SK-N-SH (cell line): Measurements from ENCODE around the gene PODXL2. TPM values are rescaled to one million over a fixed set of nuclear protein-coding genes. Genes with fewer than 3 reads are reported as not detected.

Experiments
- CTCF ChIA-PET: fragments of 300-600, 350-600 bp; formaldehyde crosslinking; extraction: SDS; loops from one replicate; lab custom pipeline; 2021; lab: Yijun Ruan, JAX
- POLR2A ChIA-PET: fragments of 350-600 bp; sonication (Branson Sonifier 250); formaldehyde crosslinking; extraction: SDS; loops from one replicate; lab custom pipeline; 2020; ENCODE audit warnings: antibody characterized with exemption, inconsistent platforms; lab: Yijun Ruan, JAX
- DNase-seq: peaks from one replicate; pipeline ENCODE4 v3.0.0; 2012
- H2AFZ ChIP-seq: fragments of 200-600 bp; sonication (generic); 2 replicates; pipeline ENCODE4 v1.8.1; 2016; ENCODE audit warnings: antibody characterized with exemption, mild to moderate bottlenecking, low read depth
- H3F3A ChIP-seq: fragments of 200-600 bp; sonication (generic); replicated peaks from 2 replicates; pipeline ENCODE3; 2016; ENCODE audit warnings: antibody characterized with exemption, mild to moderate bottlenecking; ENCODE audit not compliant: insufficient read depth
- H3K27ac ChIP-seq, 2 experiments: fragments of 200-500 bp in 1 of 2; fragments of 200-600 bp in 1 of 2; sonication (Bioruptor generic) in 1 of 2; sonication (generic), shearing (Covaris generic) in 1 of 2; 2 replicates each; pipeline versions ENCODE4 v1.5.1 to v1.6.1; 2014 to 2016; ENCODE audit warnings: low read depth in 2 of 2, inconsistent platforms in 1 of 2, low read length in 1 of 2, mild to moderate bottlenecking in 1 of 2, mixed read lengths in 1 of 2
- H3K27me3 ChIP-seq: fragments of 200-600 bp; sonication (generic), shearing (Covaris generic); 2 replicates; pipeline ENCODE4 v1.6.1; 2016; ENCODE audit warnings: mixed run types; ENCODE audit not compliant: insufficient read depth
- H3K36me3 ChIP-seq, 2 experiments: fragments of 200-500 bp in 1 of 2; fragments of 200-600 bp in 1 of 2; sonication (Bioruptor generic) in 1 of 2; sonication (generic) in 1 of 2; replicated peaks in 1 of 2; 2 replicates each; pipeline versions ENCODE3 to v1.5.1; 2014 to 2016; ENCODE audit warnings: low read length in 1 of 2, mild to moderate bottlenecking in 1 of 2; ENCODE audit not compliant: insufficient read depth in 2 of 2, control insufficient read depth in 1 of 2
- H3K4me1 ChIP-seq, 2 experiments: fragments of 200-500 bp in 1 of 2; fragments of 200-600 bp in 1 of 2; sonication (Bioruptor generic) in 1 of 2; sonication (generic), shearing (Covaris generic) in 1 of 2; 2 replicates each; pipeline versions ENCODE4 v1.5.1 to v1.6.1; 2014 to 2016; ENCODE audit warnings: low read depth in 1 of 2, low read length in 1 of 2, mixed run types in 1 of 2; ENCODE audit not compliant: insufficient read depth in 2 of 2, control insufficient read depth in 1 of 2
- H3K4me2 ChIP-seq: fragments of 200-600 bp; sonication (generic), shearing (Covaris generic); 2 replicates; pipeline ENCODE4 v1.6.1; 2017; ENCODE audit warnings: mixed run types
- H3K4me3 ChIP-seq, 2 experiments: fragments of 200-500 bp in 1 of 2; fragments of 200-600 bp in 1 of 2; sonication (Bioruptor generic) in 1 of 2; sonication (generic), shearing (Covaris generic) in 1 of 2; 2 replicates each; pipeline versions ENCODE4 v1.5.1 to v1.8.1; 2014 to 2016; ENCODE audit warnings: low read depth in 2 of 2, inconsistent platforms in 1 of 2, low read length in 1 of 2, mild to moderate bottlenecking in 1 of 2, mixed read lengths in 1 of 2, moderate library complexity in 1 of 2
- H3K79me2 ChIP-seq: fragments of 200-600 bp; sonication (generic); 2 replicates; pipeline ENCODE4 v1.8.1; 2017; ENCODE audit warnings: mild to moderate bottlenecking; ENCODE audit not compliant: insufficient read depth
- H3K9ac ChIP-seq: fragments of 200-600 bp; sonication (generic); 2 replicates; pipeline ENCODE4 v1.6.1; 2017; ENCODE audit warnings: mixed run types
- H3K9me2 ChIP-seq: fragments of 200-600 bp; sonication (generic); 2 replicates; pipeline ENCODE4 v1.6.1; 2017; ENCODE audit warnings: mixed run types
- H3K9me3 ChIP-seq: fragments of 200-600 bp; sonication (generic); 2 replicates; pipeline ENCODE4 v1.6.1; 2017; ENCODE audit warnings: mixed run types, mild to moderate bottlenecking, moderate library complexity
- H4K20me1 ChIP-seq: fragments of 200-600 bp; sonication (generic); 2 replicates; pipeline ENCODE4 v1.6.1; 2017; ENCODE audit warnings: mild to moderate bottlenecking, mixed run types; ENCODE audit not compliant: insufficient read depth
- CHD2 ChIP-seq: fragments of 150-350 bp; IDR thresholded peaks from 2 replicates; pipeline ENCODE4 v1.6.1; 2018; ENCODE audit warnings: low read length; ENCODE audit not compliant: partially characterized antibody
- CTCF ChIP-seq: fragments of 200-600 bp; sonication (generic); IDR thresholded peaks from 2 replicates; pipeline ENCODE4 v1.6.1; 2017; ENCODE audit warnings: antibody characterized with exemption, mild to moderate bottlenecking, moderate library complexity
- FOSL2 ChIP-seq: IDR thresholded peaks from 2 replicates; pipeline ENCODE4 v1.4.0; 2012; ENCODE audit warnings: low read depth, mild to moderate bottlenecking, moderate library complexity, borderline replicate concordance
- FOXJ3 ChIP-seq: sonication (generic); formaldehyde crosslinking; IDR thresholded peaks from 2 replicates; pipeline ENCODE4 v1.5.1; 2020; ENCODE audit warnings: mild to moderate bottlenecking, missing genetic modification reagents
- GABPA ChIP-seq: IDR thresholded peaks from 2 replicates; pipeline ENCODE4 v1.4.0; 2012; ENCODE audit warnings: low read depth, mild to moderate bottlenecking
- IRF3 ChIP-seq: fragments of 150-350 bp; IDR thresholded peaks from 2 replicates; pipeline ENCODE4 v1.6.1; 2016; ENCODE audit warnings: mild to moderate bottlenecking, low read depth, low read length
- MAX ChIP-seq: IDR thresholded peaks from 2 replicates; pipeline ENCODE4 v1.4.0; 2012; ENCODE audit warnings: low read depth
- NRF1 ChIP-seq: IDR thresholded peaks from 2 replicates; pipeline ENCODE4 v1.6.1; 2012; ENCODE audit warnings: low read depth, mild to moderate bottlenecking, low read length
- POLR2AphosphoS5 ChIP-seq: IDR thresholded peaks from 2 replicates; pipeline ENCODE4 v1.6.1; 2012; ENCODE audit warnings: low read depth, low read length
- RAD21 ChIP-seq: IDR thresholded peaks from 2 replicates; pipeline ENCODE4 v1.6.1; 2012; ENCODE audit warnings: mild to moderate bottlenecking, low read length
- SMC3 ChIP-seq: IDR thresholded peaks from 2 replicates; pipeline ENCODE4 v1.6.1; 2012; ENCODE audit warnings: low read depth, low read length, improper control_type of control experiment
- TCF12 ChIP-seq: IDR thresholded peaks from 2 replicates; pipeline ENCODE4 v1.4.0; 2012
- WGBS: methylation state at CpG from one replicate; pipeline ENCODE4 v1.1.6; 2017; ENCODE audit warnings: low lambda C conversion rate; 5-methylcytosine and 5-hydroxymethylcytosine counted together
- polyA plus RNA-seq, 3 experiments: library from polyadenylated mRNA; depleted of rRNA; stranded (reverse); fragments of >200 nt; gene quantifications; 2 replicates each; pipeline ENCODE4 v1.2.3, GENCODE V29; 2012
- TF ChIP-seq, protein P1 (sequence below): IDR thresholded peaks from 2 replicates; pipeline ENCODE4; 2012

PODXL2 gene
- polyA plus RNA-seq, 1 of the 3 experiments (the other 2 are of a cell fraction), result 27.5 TPM

DNA sequence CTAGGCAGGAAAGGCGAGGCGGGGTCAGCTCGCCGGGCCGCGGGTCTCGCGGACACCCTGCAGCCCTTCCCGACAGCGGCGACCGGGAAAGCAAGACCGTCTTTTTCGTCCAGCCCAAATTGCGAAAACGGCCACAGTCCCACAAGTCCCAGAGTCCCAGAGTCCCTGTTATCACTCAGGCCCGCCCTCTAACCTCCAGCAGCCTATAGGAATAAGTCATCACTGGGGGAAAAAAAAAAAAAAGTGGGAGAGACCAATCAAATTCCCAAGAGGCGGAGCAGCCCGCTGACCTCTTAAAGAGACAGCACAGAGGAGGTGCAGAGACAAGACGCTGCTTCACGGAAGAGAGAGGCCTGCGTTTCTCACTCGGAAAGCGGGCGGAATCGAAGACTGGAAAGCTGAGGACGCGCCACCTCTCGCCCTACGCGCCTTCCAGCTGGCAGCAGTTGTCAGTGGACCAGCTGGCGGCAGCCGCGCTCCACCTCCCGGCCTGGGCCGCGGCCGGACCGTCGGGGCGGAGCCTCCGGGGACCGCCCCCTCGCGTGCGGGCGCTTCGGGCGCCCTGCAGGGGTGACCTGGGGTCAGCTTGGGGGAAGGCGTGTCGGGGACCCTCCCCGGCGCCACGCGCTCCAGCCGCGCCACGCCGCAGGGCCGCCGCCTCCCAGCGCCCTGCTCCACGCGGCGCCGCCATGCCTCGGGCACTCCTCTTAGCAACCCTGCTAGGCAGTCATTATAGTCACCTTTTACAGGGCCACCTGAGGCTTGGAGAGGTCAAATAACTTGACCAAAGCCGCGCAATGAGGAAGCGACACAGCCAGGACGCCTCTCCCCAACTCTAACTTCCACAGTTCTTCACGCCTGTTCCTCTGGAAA, 38.2 kb upstream of the PODXL2 start, which contains the start of gene TPRA1 (continued):
- TF ChIP-seq IRF3 (peak; percentile 79), NRF1 (no peak), FOSL2 (no peak), CHD2 (no peak), CTCF (peak; percentile 34; the same call in 1 of the 2 replicates), GABPA (no peak), MAX (peak; percentile 63), POLR2AphosphoS5 (peak; percentile 69; the same call in 1 of the 2 replicates), SMC3 (peak; percentile 6; the same call in 1 of the 2 replicates), RAD21 (peak; percentile 60), FOXJ3 (CRISPR knock-in tag) (no peak)
- TF ChIP-seq, protein P1, sequence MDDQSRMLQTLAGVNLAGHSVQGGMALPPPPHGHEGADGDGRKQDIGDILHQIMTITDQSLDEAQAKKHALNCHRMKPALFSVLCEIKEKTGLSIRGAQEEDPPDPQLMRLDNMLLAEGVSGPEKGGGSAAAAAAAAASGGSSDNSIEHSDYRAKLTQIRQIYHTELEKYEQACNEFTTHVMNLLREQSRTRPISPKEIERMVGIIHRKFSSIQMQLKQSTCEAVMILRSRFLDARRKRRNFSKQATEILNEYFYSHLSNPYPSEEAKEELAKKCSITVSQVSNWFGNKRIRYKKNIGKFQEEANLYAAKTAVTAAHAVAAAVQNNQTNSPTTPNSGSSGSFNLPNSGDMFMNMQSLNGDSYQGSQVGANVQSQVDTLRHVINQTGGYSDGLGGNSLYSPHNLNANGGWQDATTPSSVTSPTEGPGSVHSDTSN, result no peak

DNA sequence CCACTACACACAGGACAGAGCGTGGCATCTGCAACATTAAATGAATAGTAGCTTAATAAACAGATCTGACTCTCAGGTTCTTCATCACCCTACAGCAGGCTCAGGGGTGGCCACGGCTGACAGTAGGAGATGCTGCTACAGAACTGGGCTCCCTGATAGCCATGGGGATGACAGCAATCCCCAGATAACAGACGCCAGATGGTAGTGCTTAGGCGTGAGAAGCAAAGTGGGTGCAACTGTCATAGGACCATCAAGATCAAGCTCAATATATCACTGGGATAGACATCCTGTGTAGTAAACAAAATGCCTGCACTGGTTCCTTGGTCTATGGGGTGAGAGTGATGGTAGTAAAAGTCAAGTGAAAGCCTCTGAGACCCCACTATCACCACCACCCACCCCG, 35.8 kb upstream of the PODXL2 start:
- no peaks in the 10 kb centered on the region for H3K36me3 ChIP-seq
- H3K9me2 ChIP-seq, result no peaks in the 10 kb centered on the region
- H3K9me3 ChIP-seq, result no peaks in the 10 kb centered on the region
- H3K4me3 ChIP-seq, result no peak overlapping the region
- peaks cover 16% of the 10 kb centered on the region for H3K79me2 ChIP-seq
- no peak overlapping the region for H3K27ac ChIP-seq
- H3K9ac ChIP-seq, result no peak overlapping the region
- H3F3A ChIP-seq, result peaks cover 9% of the 10 kb centered on the region
- peaks cover 13% of the 10 kb centered on the region for H4K20me1 ChIP-seq
- H3K27me3 ChIP-seq, result no peaks in the 10 kb centered on the region
- TF ChIP-seq TCF12, result no peak
- DNase-seq, result no peak
- 93% methylated on average over 5 of the region's 5 CpGs for WGBS
- no peak overlapping the region for H3K4me2 ChIP-seq
- ChIA-PET CTCF (interaction anchor here (1.5 kb wide), 1 partner anchor 18 kb away, joined by 7 read pairs; no protein-coding TSS in a partner anchor), POLR2A (no interaction called here)
- H3K4me1 ChIP-seq, result peaks cover 4 to 22% of the 10 kb centered on the region in 2 experiments; a peak in 3 of 4 replicates
- no peak overlapping the region for H2AFZ ChIP-seq
